GM12878 (cell line): ENCODE data around the gene PRAC2.

Experiments
- BRCA1 ChIP-seq: IDR thresholded peaks from 2 replicates; pipeline ENCODE4 v1.6.1; 2011; ENCODE audit warnings: low read depth, low read length, improper control_type of control experiment
- CTCF ChIP-seq, 3 experiments: IDR thresholded peaks in 2 of 3; conservative IDR thresholded peaks in 1 of 3; 2 replicates each; pipeline ENCODE4 v1.5.1; 2011; ENCODE audit warnings: low read depth in 3 of 3, low read length in 3 of 3, mild to moderate bottlenecking in 3 of 3, control low read depth in 2 of 3, moderate library complexity in 2 of 3, inconsistent platforms in 1 of 3, mixed read lengths in 1 of 3; ENCODE audit not compliant: control insufficient read depth in 2 of 3, insufficient read depth in 1 of 3; ENCODE audit errors: extremely low read depth in 1 of 3
- EP300 ChIP-seq, 2 experiments: fragments of 150-350 bp in 1 of 2; IDR thresholded peaks; 2 replicates each; pipeline ENCODE4 v1.6.1; 2011 to 2012; ENCODE audit warnings: low read depth in 2 of 2, low read length in 2 of 2, borderline replicate concordance in 1 of 2, improper control_type of control experiment in 1 of 2, inconsistent platforms in 1 of 2; ENCODE audit not compliant: control insufficient read depth in 1 of 2
- ESRRA ChIP-seq: IDR thresholded peaks from 2 replicates; pipeline ENCODE4 v1.6.1; 2012; ENCODE audit warnings: mild to moderate bottlenecking, low read length, improper control_type of control experiment
- EZH2 ChIP-seq: IDR thresholded peaks from 2 replicates; pipeline ENCODE4 v1.6.1; 2012; ENCODE audit warnings: low read depth, mild to moderate bottlenecking, control low read depth, inconsistent platforms, low read length, borderline replicate concordance; ENCODE audit not compliant: control insufficient read depth
- LARP7 ChIP-seq: fragments of 450-650 bp; IDR thresholded peaks from 2 replicates; pipeline ENCODE4 v1.6.1; 2017; ENCODE audit warnings: mild to moderate bottlenecking
- MAX ChIP-seq: IDR thresholded peaks from 2 replicates; pipeline ENCODE4 v1.6.1; 2012; ENCODE audit warnings: low read depth, low read length, improper control_type of control experiment
- MXI1 ChIP-seq: fragments of 150-350 bp; IDR thresholded peaks from 2 replicates; pipeline ENCODE4 v1.6.1; 2011; ENCODE audit warnings: low read depth, mild to moderate bottlenecking, inconsistent platforms, low read length, improper control_type of control experiment
- POLR2A ChIP-seq: IDR thresholded peaks from 2 replicates; pipeline ENCODE4 v1.6.1; 2011; ENCODE audit warnings: low read depth, mild to moderate bottlenecking, low read length
- POLR2AphosphoS2 ChIP-seq: IDR thresholded peaks from 2 replicates; pipeline ENCODE4 v1.6.1; 2011; ENCODE audit warnings: low read depth, mild to moderate bottlenecking, low read length, improper control_type of control experiment, moderate library complexity
- POU2F2 ChIP-seq: IDR thresholded peaks from 3 replicates; pipeline ENCODE4 v1.6.1; 2011; ENCODE audit warnings: low read depth, mild to moderate bottlenecking, low read length, borderline replicate concordance
- ZBTB4 ChIP-seq: fragments of 450-650 bp; formaldehyde crosslinking; IDR thresholded peaks from 2 replicates; pipeline ENCODE4 v1.4.0; 2022; ENCODE audit warnings: mild to moderate bottlenecking, moderate library complexity

DNA sequence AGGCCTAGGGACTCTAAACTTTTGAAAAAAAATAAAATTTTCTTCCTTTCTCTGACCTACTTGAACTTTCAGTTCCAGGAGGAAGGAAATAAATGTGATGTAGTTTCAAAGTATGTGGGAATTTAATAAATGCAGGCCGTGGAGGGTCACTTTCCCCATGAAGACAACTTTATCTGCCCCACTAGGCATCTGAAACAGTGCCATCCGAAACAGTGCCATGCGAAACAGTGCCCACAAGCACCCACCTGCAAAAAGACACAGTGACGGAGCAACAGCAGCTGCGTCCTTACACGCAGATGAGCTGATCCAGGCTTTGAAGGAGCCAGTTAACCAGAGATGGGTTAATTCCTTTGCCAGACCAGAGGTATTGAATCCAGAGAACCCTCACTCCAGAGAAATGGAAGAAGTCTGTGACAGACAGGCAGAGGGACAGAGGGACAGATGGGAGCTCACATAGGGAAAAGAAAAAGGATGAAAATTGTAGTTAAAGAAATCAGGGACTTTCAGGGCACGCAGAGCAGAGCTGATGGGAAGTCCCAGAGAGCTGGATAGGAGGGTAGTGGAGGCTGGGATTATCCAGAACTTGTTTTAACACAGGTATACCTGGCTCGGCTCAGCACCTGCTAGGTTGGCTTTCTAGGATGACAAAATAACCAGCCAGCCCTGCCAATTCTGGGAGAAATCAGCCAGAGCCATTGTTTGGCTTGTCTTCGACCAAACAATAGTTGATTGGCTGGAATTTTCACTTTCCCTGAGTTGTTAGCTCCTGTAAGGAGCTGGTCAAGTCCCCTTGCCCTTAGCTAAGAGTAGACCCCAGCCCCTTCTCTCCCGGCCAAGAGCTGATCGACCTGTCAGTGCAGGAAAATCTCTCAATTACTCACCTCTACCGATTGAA, 22.6 kb downstream of the PRAC2 start:
- TF ChIP-seq POU2F2 (no peak), POLR2A (no peak), MAX (no peak), CTCF (IDR thresholded peaks at IDR 0.05 in 2 of 3, conservative IDR thresholded peaks at IDR 0.05 in 1 of 3; ENCODE audit: control insufficient read depth in 2 of 3, extremely low read depth in 1 of 3, insufficient read depth in 1 of 3, low read depth in 3 of 3, low read length in 3 of 3) (no peak), LARP7 (no peak), BRCA1 (no peak), MXI1 (no peak), ZBTB4 (no peak), ESRRA (no peak), EP300 (IDR thresholded peaks at IDR 0.05; ENCODE audit: borderline replicate concordance in 1 of 2, control insufficient read depth in 1 of 2, low read depth in 2 of 2, low read length in 2 of 2) (no peak), POLR2AphosphoS2 (no peak), EZH2 (no peak)
